PC-9 (cell line): ENCODE results near the gene B3GAT3. TPM values are rescaled to one million over a fixed set of nuclear protein-coding genes. Genes with fewer than 3 reads are reported as not detected.
A peak's percentile ranks its signal among the peaks of the same experiment; 100 is the strongest.

ENCODE experiments used
- BruUV-seq: library from RNA; stranded (reverse); fragments of 400-500 nt; replicated peaks from 2 replicates; lab custom pipeline; 2021; lab: Mats Ljungman, UMichigan
- CTCF ChIA-PET: fragments of 300-600 bp; sonication (Branson Sonifier 250); formaldehyde crosslinking; loops from one replicate; lab custom pipeline; 2022; ENCODE audit warnings: antibody characterized with exemption; lab: Charles Lee
- POLR2A ChIA-PET: fragments of 300-600 bp; sonication (Branson Sonifier 250); formaldehyde crosslinking; loops from one replicate; lab custom pipeline; 2022; ENCODE audit warnings: antibody characterized with exemption; ENCODE audit not compliant: unreplicated experiment; lab: Charles Lee
- DNase-seq, 2 experiments: peaks; one replicate each; pipeline versions ENCODE4 v3.0.0 to v3.0.0-alpha.2; 2015 to 2022; ENCODE audit warnings: mixed read lengths in 1 of 2
- H2AFZ ChIP-seq: fragments of 200-600 bp; sonication (generic); 2 replicates; pipeline ENCODE4 v1.8.1; 2017; ENCODE audit warnings: antibody characterized with exemption
- H3F3A ChIP-seq: fragments of 200-600 bp; sonication (generic); 2 replicates; pipeline ENCODE4 v1.8.1; 2017; ENCODE audit warnings: antibody characterized with exemption, mild to moderate bottlenecking, low read depth; ENCODE audit not compliant: insufficient read depth
- H3K27ac ChIP-seq: fragments of 200-600 bp; sonication (generic); 2 replicates; pipeline ENCODE4 v1.6.1; 2016; ENCODE audit warnings: mixed run types
- H3K27me3 ChIP-seq: fragments of 200-600 bp; sonication (generic); 2 replicates; pipeline ENCODE4 v1.6.1; 2016; ENCODE audit warnings: low read depth, mixed run types; ENCODE audit not compliant: insufficient read depth
- H3K36me3 ChIP-seq: fragments of 200-600 bp; sonication (generic); 2 replicates; pipeline ENCODE4 v1.6.1; 2016; ENCODE audit warnings: low read depth, mixed run types
- H3K4me1 ChIP-seq: fragments of 200-600 bp; sonication (generic); replicated peaks from 2 replicates; pipeline ENCODE4 v1.6.1; 2016; ENCODE audit warnings: mixed run types; ENCODE audit not compliant: insufficient read depth
- H3K4me2 ChIP-seq: fragments of 200-600 bp; sonication (generic); 2 replicates; pipeline ENCODE4 v1.6.1; 2017; ENCODE audit warnings: mixed run types
- H3K4me3 ChIP-seq: fragments of 200-600 bp; sonication (generic); 2 replicates; pipeline ENCODE4 v1.6.1; 2016; ENCODE audit warnings: mixed run types
- H3K79me2 ChIP-seq: fragments of 200-600 bp; sonication (generic); 2 replicates; pipeline ENCODE4 v1.6.1; 2017; ENCODE audit warnings: low read depth, mixed run types
- H3K9me2 ChIP-seq: fragments of 200-600 bp; sonication (generic); 2 replicates; pipeline ENCODE4 v1.8.1; 2017; ENCODE audit warnings: mild to moderate bottlenecking; ENCODE audit not compliant: insufficient read depth
- H3K9me3 ChIP-seq: fragments of 200-600 bp; sonication (generic); 2 replicates; pipeline ENCODE4 v1.8.1; 2016; ENCODE audit warnings: low read depth; ENCODE audit not compliant: insufficient read depth
- H4K20me1 ChIP-seq: fragments of 200-600 bp; sonication (generic); 2 replicates; pipeline ENCODE4 v1.8.1; 2017; ENCODE audit not compliant: insufficient read depth
- EZH2 ChIP-seq: fragments of 200-600 bp; sonication (generic); IDR thresholded peaks from 2 replicates; pipeline ENCODE4 v1.8.0; 2017; ENCODE audit warnings: antibody characterized with exemption, low read depth
- intact Hi-C: fragments of 100-400 bp; cut with micrococcal nuclease; formaldehyde crosslinking; loops from one replicate; pipeline ENCODE4 v1.10.0; 2022; ENCODE audit not compliant: unreplicated experiment
- total RNA-seq: library from RNA; stranded (reverse); gene quantifications from 2 replicates; pipeline ENCODE4 v1.2.3, GENCODE V29; 2021
- TF ChIP-seq, protein P1 (sequence below): fragments of 200-600 bp; sonication (generic); conservative IDR thresholded peaks from 2 replicates; pipeline ENCODE4 v1.6.1; 2017; ENCODE audit warnings: mixed run types, antibody characterized with exemption, mild to moderate bottlenecking, moderate library complexity

The B3GAT3 gene
- total RNA-seq, 1 experiment from 2014 or later: 38.9 TPM

- BruUV-seq: no TSS peak
- peaks cover 15% of the 10 kb centered on the region for H3K36me3 ChIP-seq
- peak overlapping the region; percentile 94 for H3K4me2 ChIP-seq
- TF ChIP-seq, protein P1, sequence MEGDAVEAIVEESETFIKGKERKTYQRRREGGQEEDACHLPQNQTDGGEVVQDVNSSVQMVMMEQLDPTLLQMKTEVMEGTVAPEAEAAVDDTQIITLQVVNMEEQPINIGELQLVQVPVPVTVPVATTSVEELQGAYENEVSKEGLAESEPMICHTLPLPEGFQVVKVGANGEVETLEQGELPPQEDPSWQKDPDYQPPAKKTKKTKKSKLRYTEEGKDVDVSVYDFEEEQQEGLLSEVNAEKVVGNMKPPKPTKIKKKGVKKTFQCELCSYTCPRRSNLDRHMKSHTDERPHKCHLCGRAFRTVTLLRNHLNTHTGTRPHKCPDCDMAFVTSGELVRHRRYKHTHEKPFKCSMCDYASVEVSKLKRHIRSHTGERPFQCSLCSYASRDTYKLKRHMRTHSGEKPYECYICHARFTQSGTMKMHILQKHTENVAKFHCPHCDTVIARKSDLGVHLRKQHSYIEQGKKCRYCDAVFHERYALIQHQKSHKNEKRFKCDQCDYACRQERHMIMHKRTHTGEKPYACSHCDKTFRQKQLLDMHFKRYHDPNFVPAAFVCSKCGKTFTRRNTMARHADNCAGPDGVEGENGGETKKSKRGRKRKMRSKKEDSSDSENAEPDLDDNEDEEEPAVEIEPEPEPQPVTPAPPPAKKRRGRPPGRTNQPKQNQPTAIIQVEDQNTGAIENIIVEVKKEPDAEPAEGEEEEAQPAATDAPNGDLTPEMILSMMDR: no peak
- TF ChIP-seq EZH2: no peak
- H3K9me2 ChIP-seq: no peaks in the 10 kb centered on the region
- intact Hi-C loops: loop anchor here (1.0 kb wide), 1 partner anchor 9 kb away; the partner anchor contains the start of gene TUT1
- peak overlapping the region; percentile 95 for H3K4me3 ChIP-seq
- H3K4me1 ChIP-seq: peaks cover 17% of the 10 kb centered on the region
- no peaks in the 10 kb centered on the region for H3K9me3 ChIP-seq
- ChIA-PET CTCF (interaction anchor here (0.6 to 1.8 kb wide), 3 partner anchors 11 to 205 kb away, joined by 3 to 17 read pairs (median 12); no protein-coding TSS in a partner anchor), POLR2A (interaction anchor here (1.0 kb wide), 1 partner anchor 27 kb away, joined by 5 read pairs; no protein-coding TSS in a partner anchor)
- H4K20me1 ChIP-seq: no peaks in the 10 kb centered on the region; the same call in 1 of the 2 replicates
- peak overlapping the region; percentile 67 for H3K27ac ChIP-seq
- H2AFZ ChIP-seq: peak overlapping the region; percentile 92
- no peaks in the 10 kb centered on the region for H3K27me3 ChIP-seq
- DNase-seq: no peak
- H3F3A ChIP-seq: peaks cover 64% of the 10 kb centered on the region
- peaks cover 38% of the 10 kb centered on the region for H3K79me2 ChIP-seq
Measured at GRCh38 chr11:62600367-62601121, 21.2 kb downstream of the B3GAT3 start.

GRCh38 chr11:62599901-62600300, 21.9 kb downstream of the B3GAT3 start:
- Histone ChIP-seq H3K27ac (no peak overlapping the region), H2AFZ (no peak overlapping the region), H3K9me3 (no peaks in the 10 kb centered on the region), H3K27me3 (no peaks in the 10 kb centered on the region), H3K4me1 (peaks cover 17% of the 10 kb centered on the region), H3K36me3 (peaks cover 15% of the 10 kb centered on the region), H3K4me2 (peak overlapping the region; percentile 94), H3K9me2 (no peaks in the 10 kb centered on the region), H3F3A (peaks cover 61% of the 10 kb centered on the region), H3K4me3 (peak overlapping the region; percentile 95), H4K20me1 (no peaks in the 10 kb centered on the region; the same call in 1 of the 2 replicates), H3K79me2 (peaks cover 38% of the 10 kb centered on the region)
- TSS peak; percentile 36 for BruUV-seq
- ChIA-PET POLR2A (interaction anchor here (0.6 to 1.0 kb wide), 5 partner anchors 26 to 186 kb away, joined by 3 to 5 read pairs (median 4); partner anchors contain the start of gene UQCC3), CTCF (interaction anchor here (0.6 to 1.4 kb wide), 2 partner anchors 39 to 175 kb away, joined by 3 to 7 read pairs; no protein-coding TSS in a partner anchor)
- no peak for DNase-seq
- TF ChIP-seq EZH2: no peak
- TF ChIP-seq, protein P1: no peak
- intact Hi-C loops: no loop called here

DNA sequence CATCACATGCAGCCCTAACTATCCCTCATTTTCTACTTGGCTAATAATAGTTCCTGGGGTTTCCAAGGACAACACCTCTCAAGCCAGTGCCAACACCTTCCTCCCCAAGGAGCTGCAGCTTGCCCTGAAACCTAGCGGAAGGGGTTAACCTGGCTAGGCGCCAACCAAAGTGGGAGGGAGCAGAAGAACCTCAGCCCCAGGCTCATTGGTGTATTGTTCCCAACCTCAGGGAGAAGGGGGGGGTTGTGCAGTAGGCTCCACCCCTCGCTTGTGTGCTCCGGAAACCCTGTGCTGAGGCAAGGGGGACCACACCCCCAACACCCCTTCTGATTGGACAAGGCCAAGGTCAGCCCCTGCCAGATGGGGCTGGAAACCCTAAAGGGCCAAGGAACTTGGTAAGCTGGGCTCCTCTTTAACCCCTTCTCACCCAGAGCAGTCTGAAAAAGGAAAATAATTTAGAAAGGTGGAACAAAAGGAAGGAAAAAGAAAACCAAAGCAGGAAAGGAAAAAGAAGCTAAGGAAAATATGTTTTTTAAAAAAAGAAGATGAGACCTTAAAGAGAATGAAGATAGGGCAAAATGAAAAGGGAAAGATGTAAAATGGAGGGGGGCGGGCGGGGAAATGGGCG, 22.6 kb downstream of the B3GAT3 start:
- Histone ChIP-seq H3K27ac (no peak overlapping the region), H3K27me3 (no peaks in the 10 kb centered on the region), H4K20me1 (no peaks in the 10 kb centered on the region; the same call in 1 of the 2 replicates), H3K9me3 (no peaks in the 10 kb centered on the region), H3K4me2 (peak overlapping the region; percentile 94), H3K36me3 (peaks cover 15% of the 10 kb centered on the region), H3K9me2 (no peaks in the 10 kb centered on the region), H3K79me2 (peaks cover 38% of the 10 kb centered on the region), H3K4me3 (peak overlapping the region; percentile 95; the same call in 1 of the 2 replicates), H3K4me1 (peaks cover 17% of the 10 kb centered on the region), H2AFZ (no peak overlapping the region), H3F3A (peaks cover 60% of the 10 kb centered on the region)
- intact Hi-C loops: no loop called here
- no peak for TF ChIP-seq EZH2
- TF ChIP-seq, protein P1: no peak
- ChIA-PET CTCF (interaction anchor here (0.6 to 1.4 kb wide), 3 partner anchors 38 to 175 kb away, joined by 3 to 7 read pairs (median 5); no protein-coding TSS in a partner anchor), POLR2A (interaction anchor here (0.6 to 1.0 kb wide), 8 partner anchors 25 to 899 kb away, joined by 3 to 15 read pairs (median 4); partner anchors contain the start of genes INTS5 and UQCC3)
- DNase-seq: peak; percentile 88 to 96
- no TSS peak for BruUV-seq
